Karpas-422 (cell line): ENCODE measurements around the gene SPATA31C1. TPM values are rescaled to one million over a fixed set of nuclear protein-coding genes. Genes with fewer than 3 reads are reported as not detected.

ENCODE experiments used
- DNase-seq: peaks from one replicate; pipeline ENCODE4 v3.0.0-alpha.2; 2015
- H2AFZ ChIP-seq: fragments of 200-600 bp; sonication (generic); 2 replicates; pipeline ENCODE4 v1.6.1; 2014; ENCODE audit warnings: antibody characterized with exemption, low read length, mixed read lengths
- H3K27ac ChIP-seq: fragments of 200-600 bp; sonication (generic); 2 replicates; pipeline ENCODE4 v1.5.1; 2014; ENCODE audit warnings: mild to moderate bottlenecking, low read length, moderate library complexity
- H3K27me3 ChIP-seq: fragments of 200-600 bp; sonication (generic); 2 replicates; pipeline ENCODE4 v1.6.1; 2014; ENCODE audit warnings: low read length, mixed read lengths
- H3K36me3 ChIP-seq: fragments of 200-600 bp; sonication (generic); 2 replicates; pipeline ENCODE4 v1.6.1; 2014; ENCODE audit warnings: low read length, mixed read lengths; ENCODE audit not compliant: insufficient read depth
- H3K4me1 ChIP-seq: fragments of 200-600 bp; sonication (generic); 2 replicates; pipeline ENCODE4 v1.6.1; 2014; ENCODE audit warnings: mild to moderate bottlenecking, low read length, mixed read lengths
- H3K4me2 ChIP-seq: fragments of 200-600 bp; sonication (generic); 2 replicates; pipeline ENCODE4 v1.6.1; 2014; ENCODE audit warnings: low read length, low read depth, mild to moderate bottlenecking; ENCODE audit not compliant: poor library complexity, severe bottlenecking
- H3K4me3 ChIP-seq: fragments of 200-600 bp; sonication (generic); 2 replicates; pipeline ENCODE4 v1.5.1; 2014; ENCODE audit warnings: mild to moderate bottlenecking, antibody characterized with exemption, low read length, mixed read lengths
- H3K79me2 ChIP-seq: fragments of 200-600 bp; sonication (generic); 2 replicates; pipeline ENCODE4 v1.6.1; 2014; ENCODE audit warnings: mild to moderate bottlenecking, low read length, mixed read lengths
- H3K9ac ChIP-seq: fragments of 200-600 bp; sonication (generic); 2 replicates; pipeline ENCODE4 v1.6.0; 2014; ENCODE audit warnings: low read length
- H3K9me2 ChIP-seq: fragments of 200-600 bp; sonication (generic), shearing (Covaris generic); replicated peaks from 2 replicates; pipeline ENCODE4 v1.6.0; 2014; ENCODE audit warnings: mild to moderate bottlenecking, low read length, moderate library complexity; ENCODE audit not compliant: insufficient read depth
- H3K9me3 ChIP-seq: fragments of 300-700, 200-600 bp; sonication (generic); 2 replicates; pipeline ENCODE4 v1.6.1; 2014; ENCODE audit warnings: low read length, mixed read lengths
- H4K20me1 ChIP-seq: fragments of 200-600 bp; sonication (generic); 2 replicates; pipeline ENCODE4 v1.6.1; 2014; ENCODE audit warnings: mild to moderate bottlenecking, antibody characterized with exemption, low read length, low read depth; ENCODE audit not compliant: insufficient read depth
- total RNA-seq: library from RNA; depleted of rRNA; stranded (reverse); fragments of >200 nt; shearing (Covaris generic); gene quantifications from 2 replicates; pipeline ENCODE4 v1.2.3, GENCODE V29; 2014; ENCODE audit warnings: low replicate concordance

Gene SPATA31C1
- total RNA-seq, 1 experiment from 2014 or later = not detected

DNA sequence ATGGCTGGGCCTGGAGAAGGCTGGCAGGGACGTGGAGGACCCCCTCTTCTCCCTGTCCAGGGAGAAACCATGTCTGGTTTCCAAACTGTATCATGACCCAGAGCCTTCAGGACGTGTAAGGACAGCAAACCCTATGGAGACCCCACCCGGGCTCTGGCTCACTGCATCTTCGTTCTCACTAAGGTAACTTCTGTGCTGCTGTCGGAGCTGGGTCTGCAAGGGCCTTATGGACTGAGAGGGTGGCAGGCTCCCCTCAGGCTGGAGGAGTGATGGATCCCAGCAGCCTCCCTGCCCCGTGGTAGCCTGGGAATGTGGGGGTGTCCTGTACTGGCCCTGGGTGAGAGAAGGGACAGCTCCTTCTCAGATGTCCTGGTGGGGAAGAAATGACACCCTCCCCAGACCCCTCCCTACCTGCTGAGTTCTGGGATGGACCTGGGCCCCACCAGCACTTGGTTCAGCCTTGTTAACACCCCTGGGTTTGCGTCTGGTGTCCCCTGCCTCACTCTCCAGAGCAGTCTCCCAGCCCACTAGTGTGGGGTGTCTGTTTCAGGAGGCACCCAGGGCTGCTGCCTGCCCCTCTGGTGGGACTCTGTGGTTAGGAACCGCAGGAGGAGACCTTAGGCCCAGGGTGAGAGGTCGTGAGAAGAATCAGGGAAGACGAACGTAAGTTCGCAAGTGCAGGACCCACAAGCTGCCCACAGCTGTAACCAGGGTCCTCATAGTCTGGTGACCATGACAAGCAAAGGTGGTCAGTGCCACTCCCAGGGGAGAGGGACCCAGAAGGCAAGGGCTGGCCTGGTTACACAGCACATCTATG, 28.5 kb upstream of the SPATA31C1 start:
- Histone ChIP-seq H3K27me3 (no peaks in the 10 kb centered on the region; the same call in 1 of the 2 replicates), H3K9ac (no peak overlapping the region), H3K4me2 (no peak overlapping the region), H2AFZ (no peak overlapping the region), H3K4me1 (no peaks in the 10 kb centered on the region), H3K79me2 (no peaks in the 10 kb centered on the region), H3K36me3 (no peaks in the 10 kb centered on the region), H3K9me3 (no peaks in the 10 kb centered on the region), H3K9me2 (no peaks in the 10 kb centered on the region), H3K4me3 (no peak overlapping the region), H3K27ac (no peak overlapping the region), H4K20me1 (no peaks in the 10 kb centered on the region)
- no peak for DNase-seq

DNA sequence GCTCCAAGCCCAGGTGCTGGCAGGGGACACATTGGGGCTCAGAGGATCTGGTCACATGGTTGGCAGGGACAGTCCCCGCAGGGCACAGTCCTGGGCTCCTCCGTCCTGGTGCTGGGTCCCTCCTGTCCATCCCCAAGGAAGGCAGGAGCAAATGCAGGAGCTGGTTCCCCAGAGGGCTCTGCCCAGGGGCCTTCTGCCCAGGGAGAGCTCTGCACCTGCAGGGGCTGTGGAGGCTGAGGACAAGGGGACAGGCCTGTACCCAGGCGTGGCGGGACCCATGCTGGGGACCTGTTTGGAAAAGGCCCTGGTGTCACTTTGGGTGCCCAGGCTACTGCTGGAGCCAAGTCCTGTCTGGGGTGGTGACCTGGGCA, 27.9 kb upstream of the SPATA31C1 start:
- Histone ChIP-seq H4K20me1 (no peaks in the 10 kb centered on the region), H3K9ac (no peak overlapping the region), H3K9me2 (no peaks in the 10 kb centered on the region), H3K9me3 (no peaks in the 10 kb centered on the region), H2AFZ (no peak overlapping the region), H3K27me3 (no peaks in the 10 kb centered on the region; the same call in 1 of the 2 replicates), H3K4me1 (no peaks in the 10 kb centered on the region), H3K36me3 (no peaks in the 10 kb centered on the region), H3K79me2 (no peaks in the 10 kb centered on the region), H3K4me2 (no peak overlapping the region), H3K27ac (no peak overlapping the region), H3K4me3 (no peak overlapping the region)
- no peak for DNase-seq

DNA sequence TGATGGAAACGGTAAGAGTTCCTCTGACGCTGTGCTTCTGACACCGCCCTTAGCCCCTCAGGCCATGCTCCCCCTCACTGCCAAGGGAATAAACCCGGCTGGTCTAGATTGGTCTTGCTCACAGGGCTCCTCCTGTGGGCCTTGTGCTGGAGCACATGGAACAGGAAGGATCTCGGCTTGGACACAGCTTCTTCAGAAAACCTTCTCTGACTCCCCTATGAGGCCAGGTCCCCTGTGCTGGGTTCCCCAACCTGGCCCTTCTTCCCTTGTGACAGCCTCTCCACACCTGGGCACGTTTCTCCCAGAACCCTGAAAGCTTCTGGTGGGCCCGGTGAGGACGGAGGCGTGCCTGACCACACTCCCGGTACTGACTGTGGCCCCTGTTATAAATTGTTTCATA, 26.9 kb upstream of the SPATA31C1 start:
- H3K9me2 ChIP-seq = no peaks in the 10 kb centered on the region
- no peaks in the 10 kb centered on the region for H3K4me1 ChIP-seq

DNA sequence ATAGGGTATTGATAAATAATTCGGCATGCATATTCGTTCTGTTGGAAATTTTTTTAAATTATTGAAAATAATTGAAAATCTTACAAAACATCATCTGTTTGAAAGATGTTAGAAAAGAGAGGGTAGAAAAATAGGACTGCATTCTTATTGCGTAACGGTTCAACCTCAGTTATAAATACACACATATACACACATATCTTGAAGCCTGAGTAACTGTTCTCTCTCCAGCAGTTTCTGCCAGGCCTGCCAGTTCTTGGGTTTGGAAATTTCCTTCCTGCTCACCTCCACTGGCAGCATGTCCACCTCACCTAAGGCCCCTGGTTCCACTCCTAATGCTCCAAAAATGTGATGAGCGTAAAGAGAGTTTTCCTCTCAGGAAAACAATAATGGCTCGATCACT, 26.0 kb upstream of the SPATA31C1 start:
- H3K9ac ChIP-seq = no peak overlapping the region
- DNase-seq = no peak
- H3K4me3 ChIP-seq = no peak overlapping the region
- H2AFZ ChIP-seq = no peak overlapping the region
- H4K20me1 ChIP-seq = no peaks in the 10 kb centered on the region
- H3K4me2 ChIP-seq = no peak overlapping the region
- no peaks in the 10 kb centered on the region for H3K79me2 ChIP-seq
- no peaks in the 10 kb centered on the region for H3K4me1 ChIP-seq
- H3K9me3 ChIP-seq = no peaks in the 10 kb centered on the region
- no peaks in the 10 kb centered on the region for H3K36me3 ChIP-seq
- no peak overlapping the region for H3K27ac ChIP-seq
- H3K9me2 ChIP-seq = no peaks in the 10 kb centered on the region
- H3K27me3 ChIP-seq = no peaks in the 10 kb centered on the region; the same call in 1 of the 2 replicates

More for the DNA sequence above, 26.9 kb upstream of the SPATA31C1 start:
- Histone ChIP-seq H3K4me3 (no peak overlapping the region), H3K79me2 (no peaks in the 10 kb centered on the region), H3K27me3 (no peaks in the 10 kb centered on the region; the same call in 1 of the 2 replicates), H3K4me2 (no peak overlapping the region), H3K36me3 (no peaks in the 10 kb centered on the region), H3K9me3 (no peaks in the 10 kb centered on the region), H2AFZ (no peak overlapping the region), H4K20me1 (no peaks in the 10 kb centered on the region), H3K27ac (no peak overlapping the region), H3K9ac (no peak overlapping the region)
- DNase-seq = no peak

DNA sequence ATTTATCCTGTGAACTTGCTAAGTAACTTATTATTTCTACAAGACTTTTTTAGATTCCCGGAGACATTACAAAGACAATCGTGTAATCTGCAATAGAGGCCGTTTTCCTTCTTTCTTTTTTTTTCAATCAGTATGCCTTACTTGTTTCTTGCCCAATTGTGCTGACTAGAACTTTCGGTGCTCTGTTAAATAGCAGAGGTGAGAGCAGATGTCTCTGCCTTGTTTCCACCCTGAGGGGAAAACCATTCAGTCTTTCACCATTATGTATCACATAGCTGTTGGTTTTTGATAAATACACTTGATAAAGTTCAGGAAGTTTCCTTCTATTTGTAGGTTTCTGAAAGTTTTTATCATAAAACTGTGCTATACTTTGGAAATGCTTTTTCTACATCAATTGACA, 24.8 kb upstream of the SPATA31C1 start:
- Histone ChIP-seq H3K27me3 (no peaks in the 10 kb centered on the region; the same call in 1 of the 2 replicates), H3K9ac (no peak overlapping the region), H3K36me3 (no peaks in the 10 kb centered on the region), H3K4me3 (no peak overlapping the region), H2AFZ (no peak overlapping the region), H4K20me1 (no peaks in the 10 kb centered on the region), H3K79me2 (no peaks in the 10 kb centered on the region), H3K9me3 (no peaks in the 10 kb centered on the region), H3K27ac (no peak overlapping the region), H3K4me2 (no peak overlapping the region), H3K4me1 (no peaks in the 10 kb centered on the region), H3K9me2 (no peaks in the 10 kb centered on the region)
- DNase-seq = no peak

DNA sequence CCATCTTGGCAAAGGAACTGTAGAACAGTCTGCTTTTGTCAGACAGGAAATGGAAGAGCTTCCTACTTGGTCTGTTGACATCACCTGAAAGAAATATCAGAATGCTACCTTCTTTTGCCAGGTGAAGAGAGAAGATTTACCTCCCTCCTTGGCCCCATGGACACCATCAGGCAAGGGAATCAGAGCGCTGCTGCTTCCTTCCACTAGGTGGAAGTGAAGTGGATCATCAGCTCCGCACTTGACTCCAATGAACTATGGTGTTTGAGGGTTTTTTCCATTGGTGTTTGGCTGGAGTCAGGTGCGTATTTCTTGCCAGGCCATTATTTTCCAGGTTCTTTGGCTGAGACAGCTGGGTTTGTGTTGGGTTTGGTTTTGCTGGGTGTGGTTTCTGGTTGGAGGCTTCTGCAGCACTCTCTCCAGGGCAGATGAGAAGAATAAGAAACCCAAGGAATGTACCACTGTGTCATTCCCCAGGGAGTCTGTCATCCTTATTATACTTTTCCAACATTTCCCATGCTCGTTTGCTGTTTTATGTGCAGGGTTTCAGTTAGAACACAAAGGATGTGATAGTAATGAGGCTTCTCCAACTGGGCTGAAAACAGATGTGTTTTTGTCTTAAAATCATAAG, 22.6 kb upstream of the SPATA31C1 start:
- Histone ChIP-seq H3K36me3 (no peaks in the 10 kb centered on the region), H3K9me3 (no peaks in the 10 kb centered on the region), H3K4me1 (no peaks in the 10 kb centered on the region), H3K4me3 (no peak overlapping the region), H3K4me2 (no peak overlapping the region), H4K20me1 (no peaks in the 10 kb centered on the region), H3K27me3 (no peaks in the 10 kb centered on the region; the same call in 1 of the 2 replicates), H3K9ac (no peak overlapping the region), H3K79me2 (no peaks in the 10 kb centered on the region), H3K9me2 (no peaks in the 10 kb centered on the region), H2AFZ (no peak overlapping the region), H3K27ac (no peak overlapping the region)
- DNase-seq = no peak

DNA sequence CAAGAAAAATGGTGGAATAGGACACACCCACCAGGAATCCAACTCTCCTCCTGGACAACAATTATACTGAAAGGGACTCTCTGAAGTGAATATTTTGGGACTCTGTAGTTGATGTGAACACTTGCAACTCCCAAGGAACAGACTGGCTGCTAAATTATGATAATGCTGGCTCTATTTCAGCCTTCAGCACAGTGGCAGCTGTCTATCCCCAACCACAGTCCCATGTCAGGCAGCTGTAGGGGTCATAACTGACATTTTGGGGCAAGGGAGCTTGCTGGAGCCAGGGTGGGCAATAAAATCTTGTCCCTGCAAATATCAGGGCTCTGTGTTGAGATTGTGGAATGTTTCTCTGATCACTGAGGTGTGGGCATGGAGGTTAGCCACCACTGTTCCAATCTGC, 20.9 kb upstream of the SPATA31C1 start:
- H3K79me2 ChIP-seq = no peaks in the 10 kb centered on the region
- no peak for DNase-seq
- H4K20me1 ChIP-seq = no peaks in the 10 kb centered on the region
- H3K4me2 ChIP-seq = no peak overlapping the region
- no peak overlapping the region for H3K27ac ChIP-seq
- H3K27me3 ChIP-seq = no peaks in the 10 kb centered on the region; the same call in 1 of the 2 replicates
- H2AFZ ChIP-seq = no peak overlapping the region
- no peaks in the 10 kb centered on the region for H3K4me1 ChIP-seq
- 0 out of 2 replicates have a peak, but pooled peaks cover 4% of the 10 kb centered on the region for H3K9me2 ChIP-seq
- H3K4me3 ChIP-seq = no peak overlapping the region
- no peaks in the 10 kb centered on the region for H3K36me3 ChIP-seq
- H3K9me3 ChIP-seq = no peaks in the 10 kb centered on the region
- no peak overlapping the region for H3K9ac ChIP-seq

DNA sequence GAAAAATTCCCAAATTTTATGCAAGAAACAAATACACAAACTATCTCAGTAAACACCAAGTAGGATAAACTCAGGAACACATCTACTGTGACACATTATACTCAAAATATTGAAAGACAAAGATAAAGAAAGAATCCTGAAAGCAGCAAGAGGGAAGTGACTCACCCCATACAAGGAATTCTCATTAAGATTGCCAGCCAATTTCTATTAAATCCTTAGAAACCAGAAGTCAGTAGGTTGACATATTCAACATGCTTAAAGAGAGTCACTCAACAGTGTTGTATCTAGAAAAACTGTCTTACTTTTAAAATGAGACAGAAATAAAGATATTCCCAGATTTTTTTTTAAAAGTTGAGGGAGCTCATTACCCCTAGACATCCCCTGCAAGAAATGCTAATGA, 19.6 kb upstream of the SPATA31C1 start:
- H3K27me3 ChIP-seq = no peaks in the 10 kb centered on the region; the same call in 1 of the 2 replicates
- no peaks in the 10 kb centered on the region for H3K4me1 ChIP-seq
- no peaks in the 10 kb centered on the region for H3K9me3 ChIP-seq

More for the DNA sequence above, 19.6 kb upstream of the SPATA31C1 start:
- Histone ChIP-seq H3K79me2 (no peaks in the 10 kb centered on the region), H3K4me3 (no peak overlapping the region), H4K20me1 (no peaks in the 10 kb centered on the region), H3K36me3 (no peaks in the 10 kb centered on the region), H3K9ac (no peak overlapping the region), H2AFZ (no peak overlapping the region), H3K9me2 (0 out of 2 replicates have a peak, but pooled peaks cover 4% of the 10 kb centered on the region), H3K4me2 (no peak overlapping the region), H3K27ac (no peak overlapping the region)
- no peak for DNase-seq
